TTC549 (cell line): Measurements from ENCODE around the gene ARNT2.
A peak's percentile ranks its signal among the peaks of the same experiment; 100 is the strongest.

Experiments used
- FAIRE-seq: peaks from 2 replicates; lab custom pipeline; 2012; peaks lifted over from hg19 to GRCh38; lab: Jason Lieb, UNC

ARNT2 gene

GRCh38 chr15:80558631-80559319 is 154.6 kb downstream of the ARNT2 start:
- no peak for FAIRE-seq

GRCh38 chr15:80559320-80559693 is 155.1 kb downstream of the ARNT2 start:
- FAIRE-seq: no peak

- no peak for FAIRE-seq
Observed at GRCh38 chr15:80559761-80560160, 155.6 kb downstream of the ARNT2 start.

GRCh38 chr15:80560601-80561400 is 156.6 kb downstream of the ARNT2 start:
- FAIRE-seq: no peak

- no peak for FAIRE-seq
Observed at GRCh38 chr15:80561500-80561899, 157.3 kb downstream of the ARNT2 start.

GRCh38 chr15:80562033-80562432 is 157.9 kb downstream of the ARNT2 start:
- no peak for FAIRE-seq

GRCh38 chr15:80562846-80563245 is 158.7 kb downstream of the ARNT2 start:
- FAIRE-seq: no peak

GRCh38 chr15:80563372-80563997 is 159.3 kb downstream of the ARNT2 start:
- FAIRE-seq: no peak

- no peak for FAIRE-seq
Observed at GRCh38 chr15:80564056-80564455, 159.9 kb downstream of the ARNT2 start.

GRCh38 chr15:80565398-80565797 is 161.2 kb downstream of the ARNT2 start:
- no peak for FAIRE-seq

GRCh38 chr15:80565988-80566387 is 161.8 kb downstream of the ARNT2 start:
- no peak for FAIRE-seq

- peak; percentile 17 for FAIRE-seq
Observed at GRCh38 chr15:80567721-80568157, 163.6 kb downstream of the ARNT2 start.

- no peak for FAIRE-seq
Observed at GRCh38 chr15:80568298-80568697, 164.1 kb downstream of the ARNT2 start.

GRCh38 chr15:80568876-80569605 is 164.9 kb downstream of the ARNT2 start:
- FAIRE-seq: no peak

- FAIRE-seq: no peak
Observed at GRCh38 chr15:80569656-80570055, 165.5 kb downstream of the ARNT2 start.

- no peak for FAIRE-seq
Observed at GRCh38 chr15:80570553-80570952, 166.4 kb downstream of the ARNT2 start.

- no peak for FAIRE-seq
Observed at GRCh38 chr15:80572337-80572736, 168.2 kb downstream of the ARNT2 start.

GRCh38 chr15:80573606-80574005 is 169.4 kb downstream of the ARNT2 start:
- no peak for FAIRE-seq

GRCh38 chr15:80574590-80574989 is 170.4 kb downstream of the ARNT2 start:
- FAIRE-seq: no peak

GRCh38 chr15:80576519-80577090 is 172.4 kb downstream of the ARNT2 start:
- FAIRE-seq: no peak

GRCh38 chr15:80577552-80578205 is 173.5 kb downstream of the ARNT2 start:
- no peak for FAIRE-seq

GRCh38 chr15:80578206-80578595 is 174.0 kb downstream of the ARNT2 start:
- FAIRE-seq: no peak
